Left ventricle myocardium inferior (tissue), 1 donor: ENCODE results near the gene RMI1. TPM values are rescaled to one million over a fixed set of nuclear protein-coding genes. Genes with fewer than 3 reads are reported as not detected.

Source experiments
- DNase-seq: peaks from one replicate; pipeline ENCODE4 v3.0.0-alpha.2; 2020
- H3K27ac ChIP-seq: fragments of 200-600 bp; replicated peaks from 2 replicates; pipeline ENCODE4 v1.8.0; 2021
- H3K27me3 ChIP-seq: fragments of 200-600 bp; 2 replicates; pipeline ENCODE4 v1.8.0; 2021; ENCODE audit warnings: low read depth
- H3K36me3 ChIP-seq: fragments of 200-600 bp; 2 replicates; pipeline ENCODE4 v1.8.0; 2021
- H3K4me1 ChIP-seq: fragments of 200-600 bp; 2 replicates; pipeline ENCODE4 v1.8.0; 2021
- H3K4me3 ChIP-seq: fragments of 200-600 bp; 2 replicates; pipeline ENCODE4 v1.8.0; 2021; ENCODE audit warnings: mild to moderate bottlenecking, moderate library complexity
- H3K9me3 ChIP-seq: fragments of 200-600 bp; replicated peaks from 2 replicates; pipeline ENCODE4 v1.8.0; 2021
- intact Hi-C: fragments of 100-400 bp; cut with micrococcal nuclease; formaldehyde crosslinking; loops from one replicate; pipeline ENCODE4 v1.11.0; 2022
- total RNA-seq: library from RNA; stranded (reverse); fragmentation: NEBNext Ultra II Directional; extraction: Animal tissue kit (Norgen Biotek cat#: 25700); gene quantifications from one replicate; pipeline ENCODE4 v1.2.1, GENCODE V29; 2021
- TF ChIP-seq, protein P1 (sequence below): fragments of 200-600 bp; IDR thresholded peaks from 2 replicates; pipeline ENCODE4 v1.8.0; 2021; ENCODE audit warnings: antibody characterized with exemption, mild to moderate bottlenecking, borderline replicate concordance
- donor health status: DM: no; HTN: yes; CAD: no; lungs with severe emphysema.

RMI1 gene
- total RNA-seq, 1 donor from 2014 or later, result 5.2 TPM

DNA sequence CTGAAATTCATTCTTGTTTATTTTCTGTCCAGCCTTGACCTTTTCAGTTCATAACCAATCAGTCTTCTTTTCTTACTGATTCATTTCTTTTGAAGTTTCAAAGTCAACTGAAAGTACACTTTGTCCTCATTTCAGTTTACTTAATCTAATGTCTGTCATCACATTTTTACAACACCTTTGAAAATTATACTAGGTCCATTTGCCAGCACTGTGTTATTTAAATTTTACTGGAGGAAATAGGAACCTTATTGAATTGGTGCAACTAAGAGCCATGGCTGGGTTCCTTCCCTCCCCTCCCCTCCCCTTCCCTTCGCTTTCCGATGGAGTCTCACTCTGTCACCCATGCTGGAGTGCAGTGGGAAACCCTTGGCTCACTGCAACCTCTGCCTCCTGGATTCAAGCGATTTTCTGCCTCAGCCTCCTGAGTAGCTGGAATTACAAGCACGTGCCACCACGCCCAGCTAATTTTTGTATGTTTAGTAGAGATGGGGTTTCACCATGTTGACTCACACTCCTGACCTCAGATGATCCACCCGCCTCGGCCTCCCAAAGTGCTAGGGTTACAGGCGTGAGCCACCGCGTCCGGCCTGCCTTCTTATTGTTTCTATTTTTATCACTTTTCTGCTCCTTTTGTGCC lies 6.3 kb downstream of the RMI1 start:
- Histone ChIP-seq H3K36me3 (peaks cover 7% of the 10 kb centered on the region), H3K27me3 (no peaks in the 10 kb centered on the region), H3K9me3 (no peaks in the 10 kb centered on the region), H3K4me3 (no peak overlapping the region), H3K27ac (peak overlapping the region; percentile 3), H3K4me1 (peaks cover 21% of the 10 kb centered on the region)
- TF ChIP-seq, protein P1, sequence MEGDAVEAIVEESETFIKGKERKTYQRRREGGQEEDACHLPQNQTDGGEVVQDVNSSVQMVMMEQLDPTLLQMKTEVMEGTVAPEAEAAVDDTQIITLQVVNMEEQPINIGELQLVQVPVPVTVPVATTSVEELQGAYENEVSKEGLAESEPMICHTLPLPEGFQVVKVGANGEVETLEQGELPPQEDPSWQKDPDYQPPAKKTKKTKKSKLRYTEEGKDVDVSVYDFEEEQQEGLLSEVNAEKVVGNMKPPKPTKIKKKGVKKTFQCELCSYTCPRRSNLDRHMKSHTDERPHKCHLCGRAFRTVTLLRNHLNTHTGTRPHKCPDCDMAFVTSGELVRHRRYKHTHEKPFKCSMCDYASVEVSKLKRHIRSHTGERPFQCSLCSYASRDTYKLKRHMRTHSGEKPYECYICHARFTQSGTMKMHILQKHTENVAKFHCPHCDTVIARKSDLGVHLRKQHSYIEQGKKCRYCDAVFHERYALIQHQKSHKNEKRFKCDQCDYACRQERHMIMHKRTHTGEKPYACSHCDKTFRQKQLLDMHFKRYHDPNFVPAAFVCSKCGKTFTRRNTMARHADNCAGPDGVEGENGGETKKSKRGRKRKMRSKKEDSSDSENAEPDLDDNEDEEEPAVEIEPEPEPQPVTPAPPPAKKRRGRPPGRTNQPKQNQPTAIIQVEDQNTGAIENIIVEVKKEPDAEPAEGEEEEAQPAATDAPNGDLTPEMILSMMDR, result no peak
- intact Hi-C loops, result no loop called here
- DNase-seq, result no peak

- intact Hi-C loops, result no loop called here
- H3K27ac ChIP-seq, result no peak overlapping the region
Measured at GRCh38 chr9:83987402-83987791, 6.8 kb downstream of the RMI1 start.

DNA sequence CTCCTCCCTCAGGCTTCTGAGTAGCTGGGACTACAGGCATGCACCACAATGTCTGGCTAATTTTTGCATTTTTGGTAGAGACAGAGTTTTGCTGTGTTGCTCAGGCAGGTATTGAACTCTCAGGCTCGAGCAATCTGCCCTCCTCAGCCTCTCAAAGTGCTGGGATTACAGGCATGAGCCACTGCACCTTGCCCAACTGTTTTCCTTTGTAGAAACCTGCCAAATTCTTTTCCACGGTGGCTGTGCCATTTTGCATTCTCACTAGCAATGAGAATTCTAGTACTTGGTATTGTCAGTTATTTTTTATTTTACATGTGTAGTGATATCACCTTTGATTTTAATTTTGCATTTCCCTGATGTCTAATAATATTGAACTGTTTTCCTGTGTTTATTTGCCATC lies 7.8 kb downstream of the RMI1 start:
- intact Hi-C loops, result no loop called here
- H3K4me3 ChIP-seq, result no peak overlapping the region
- no peaks in the 10 kb centered on the region for H3K27me3 ChIP-seq
- H3K4me1 ChIP-seq, result peaks cover 8% of the 10 kb centered on the region
- TF ChIP-seq, protein P1, result no peak
- H3K36me3 ChIP-seq, result peaks cover 7% of the 10 kb centered on the region
- no peak overlapping the region for H3K27ac ChIP-seq
- no peak for DNase-seq
- H3K9me3 ChIP-seq, result no peaks in the 10 kb centered on the region

More at GRCh38 chr9:83987402-83987791, 6.8 kb downstream of the RMI1 start:
- H3K4me3 ChIP-seq, result no peak overlapping the region
- TF ChIP-seq, protein P1, result no peak
- peaks cover 7% of the 10 kb centered on the region for H3K36me3 ChIP-seq
- no peaks in the 10 kb centered on the region for H3K27me3 ChIP-seq
- peaks cover 15% of the 10 kb centered on the region for H3K4me1 ChIP-seq
- DNase-seq, result no peak
- no peaks in the 10 kb centered on the region for H3K9me3 ChIP-seq

- peaks cover 8% of the 10 kb centered on the region for H3K4me1 ChIP-seq
- intact Hi-C loops, result no loop called here
- H3K36me3 ChIP-seq, result peaks cover 7% of the 10 kb centered on the region
- no peaks in the 10 kb centered on the region for H3K9me3 ChIP-seq
- no peak overlapping the region for H3K4me3 ChIP-seq
- TF ChIP-seq, protein P1, result no peak
- no peak for DNase-seq
- no peaks in the 10 kb centered on the region for H3K27me3 ChIP-seq
- no peak overlapping the region for H3K27ac ChIP-seq
Measured at GRCh38 chr9:83991355-83991754, 10.8 kb downstream of the RMI1 start.

GRCh38 chr9:83992407-83992806 lies 11.8 kb downstream of the RMI1 start:
- peaks cover 7% of the 10 kb centered on the region for H3K36me3 ChIP-seq
- no peak overlapping the region for H3K4me3 ChIP-seq
- no peaks in the 10 kb centered on the region for H3K4me1 ChIP-seq
- H3K27ac ChIP-seq, result no peak overlapping the region
- no peaks in the 10 kb centered on the region for H3K9me3 ChIP-seq
- intact Hi-C loops, result no loop called here
- H3K27me3 ChIP-seq, result no peaks in the 10 kb centered on the region
- DNase-seq, result no peak
- TF ChIP-seq, protein P1, result no peak

- intact Hi-C loops, result no loop called here
- Histone ChIP-seq H3K4me1 (no peaks in the 10 kb centered on the region), H3K36me3 (peaks cover 7% of the 10 kb centered on the region), H3K27me3 (no peaks in the 10 kb centered on the region), H3K4me3 (no peak overlapping the region), H3K27ac (no peak overlapping the region), H3K9me3 (no peaks in the 10 kb centered on the region)
- TF ChIP-seq, protein P1, result no peak
- DNase-seq, result no peak
Measured at GRCh38 chr9:83992901-83993300, 12.3 kb downstream of the RMI1 start.
